Nephron (organoid): ENCODE measurements around the gene PHF19.

Experiments
- H3K27ac Mint-ChIP-seq, 3 experiments: 2 replicates each; pipeline ENCODE4 v1.8.0; 2020; ENCODE audit warnings: mixed read lengths in 3 of 3, mild to moderate bottlenecking in 2 of 3, moderate library complexity in 1 of 3
- H3K27me3 Mint-ChIP-seq: 2 replicates; pipeline ENCODE4 v1.8.0; 2021; ENCODE audit warnings: low read depth, mild to moderate bottlenecking, moderate library complexity, mixed read lengths
- H3K36me3 Mint-ChIP-seq: 2 replicates; pipeline ENCODE4 v1.8.0; 2020; ENCODE audit warnings: low read depth, mixed read lengths
- H3K4me1 Mint-ChIP-seq: 2 replicates; pipeline ENCODE4 v1.8.0; 2020; ENCODE audit warnings: mixed read lengths
- H3K4me3 Mint-ChIP-seq, 3 experiments: 2 replicates each; pipeline ENCODE4 v1.8.0; 2020; ENCODE audit warnings: mild to moderate bottlenecking in 3 of 3, mixed read lengths in 3 of 3, moderate library complexity in 2 of 3
- H3K9me3 Mint-ChIP-seq: 2 replicates; pipeline ENCODE4 v1.8.0; 2020; ENCODE audit warnings: mixed read lengths
- TF ChIP-seq, protein P1 (sequence below), 3 experiments: fragments of 200-600 bp; sonication (generic); IDR thresholded peaks; one replicate each; pipeline ENCODE4 v1.5.0; 2021; ENCODE audit warnings: antibody characterized with exemption in 3 of 3; ENCODE audit not compliant: unreplicated experiment in 3 of 3

PHF19 gene

DNA sequence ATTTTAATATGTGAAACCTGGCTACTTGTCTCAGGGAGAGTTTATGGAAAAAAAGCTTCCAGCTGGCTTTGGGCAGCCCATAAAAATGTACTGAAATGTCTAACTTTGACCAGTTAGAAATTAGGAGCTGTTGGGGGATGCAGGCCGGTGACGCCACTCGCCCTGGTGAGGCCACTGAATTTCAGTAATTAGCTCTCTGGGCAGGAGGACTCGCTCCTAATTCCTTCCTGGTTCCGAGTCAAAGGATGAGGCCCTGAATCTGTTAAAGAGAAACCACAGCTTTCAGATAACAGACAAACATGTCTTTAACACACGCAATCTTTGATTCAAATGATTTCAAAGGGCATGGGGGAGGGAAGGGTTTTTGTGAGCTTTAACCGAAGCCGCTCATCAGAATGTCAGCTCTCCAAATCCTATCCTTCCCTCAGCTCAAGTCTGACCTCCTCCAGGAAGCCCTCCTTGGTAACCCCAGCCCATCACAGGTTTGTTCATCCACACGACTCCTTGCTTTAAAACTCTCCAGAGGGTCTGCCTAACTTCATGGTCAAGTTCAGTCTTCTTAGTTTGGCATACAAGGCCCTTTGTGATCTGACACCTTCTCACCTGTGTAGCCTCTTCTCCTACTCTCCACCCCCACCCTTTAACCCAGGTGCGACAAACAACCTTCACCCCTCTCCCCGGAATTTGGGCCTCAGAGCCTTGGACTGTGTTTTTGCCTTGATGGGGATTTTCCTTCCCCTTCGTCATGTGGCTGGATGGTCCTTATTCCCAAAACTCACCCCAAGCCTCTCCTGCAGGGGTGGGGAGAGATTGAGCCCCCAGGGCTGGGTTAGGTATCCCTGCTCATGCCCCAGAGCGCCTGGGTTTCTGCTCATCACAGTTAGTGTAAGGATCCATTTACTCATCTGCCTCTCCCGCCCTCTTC is 13.6 kb upstream of the PHF19 start:
- Mint-ChIP-seq H3K36me3 (no peaks in the 10 kb centered on the region), H3K27ac (peak overlapping the region; percentile 36 to 76 (median 48)), H3K4me3 (no peak overlapping the region), H3K27me3 (peaks cover 4% of the 10 kb centered on the region), H3K9me3 (no peaks in the 10 kb centered on the region), H3K4me1 (peaks cover 28% of the 10 kb centered on the region)
- TF ChIP-seq, protein P1, sequence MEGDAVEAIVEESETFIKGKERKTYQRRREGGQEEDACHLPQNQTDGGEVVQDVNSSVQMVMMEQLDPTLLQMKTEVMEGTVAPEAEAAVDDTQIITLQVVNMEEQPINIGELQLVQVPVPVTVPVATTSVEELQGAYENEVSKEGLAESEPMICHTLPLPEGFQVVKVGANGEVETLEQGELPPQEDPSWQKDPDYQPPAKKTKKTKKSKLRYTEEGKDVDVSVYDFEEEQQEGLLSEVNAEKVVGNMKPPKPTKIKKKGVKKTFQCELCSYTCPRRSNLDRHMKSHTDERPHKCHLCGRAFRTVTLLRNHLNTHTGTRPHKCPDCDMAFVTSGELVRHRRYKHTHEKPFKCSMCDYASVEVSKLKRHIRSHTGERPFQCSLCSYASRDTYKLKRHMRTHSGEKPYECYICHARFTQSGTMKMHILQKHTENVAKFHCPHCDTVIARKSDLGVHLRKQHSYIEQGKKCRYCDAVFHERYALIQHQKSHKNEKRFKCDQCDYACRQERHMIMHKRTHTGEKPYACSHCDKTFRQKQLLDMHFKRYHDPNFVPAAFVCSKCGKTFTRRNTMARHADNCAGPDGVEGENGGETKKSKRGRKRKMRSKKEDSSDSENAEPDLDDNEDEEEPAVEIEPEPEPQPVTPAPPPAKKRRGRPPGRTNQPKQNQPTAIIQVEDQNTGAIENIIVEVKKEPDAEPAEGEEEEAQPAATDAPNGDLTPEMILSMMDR (IDR thresholded peaks at IDR 0.05; ENCODE audit: unreplicated experiment in 3 of 3): no peak

- peak overlapping the region in 2 of 3 experiments; percentile 36 to 76 for H3K27ac Mint-ChIP-seq
- H3K9me3 Mint-ChIP-seq: no peaks in the 10 kb centered on the region
- no peaks in the 10 kb centered on the region for H3K36me3 Mint-ChIP-seq
- H3K27me3 Mint-ChIP-seq: peaks cover 4% of the 10 kb centered on the region
- H3K4me1 Mint-ChIP-seq: peaks cover 28% of the 10 kb centered on the region
- TF ChIP-seq, protein P1 (IDR thresholded peaks at IDR 0.05; ENCODE audit: unreplicated experiment in 3 of 3): no peak
- no peak overlapping the region for H3K4me3 Mint-ChIP-seq
Observed at GRCh38 chr9:120889606-120890271, 12.8 kb upstream of the PHF19 start.

- no peak overlapping the region for H3K4me3 Mint-ChIP-seq
- H3K27me3 Mint-ChIP-seq: peaks cover 7% of the 10 kb centered on the region
- TF ChIP-seq, protein P1 (IDR thresholded peaks at IDR 0.05; ENCODE audit: unreplicated experiment in 3 of 3): no peak
- no peaks in the 10 kb centered on the region for H3K36me3 Mint-ChIP-seq
- peaks cover 27% of the 10 kb centered on the region for H3K4me1 Mint-ChIP-seq
- H3K9me3 Mint-ChIP-seq: no peaks in the 10 kb centered on the region
- no peak overlapping the region for H3K27ac Mint-ChIP-seq
Observed at GRCh38 chr9:120888626-120889025, 11.6 kb upstream of the PHF19 start.

- H3K4me3 Mint-ChIP-seq: no peak overlapping the region
- H3K4me1 Mint-ChIP-seq: peaks cover 19% of the 10 kb centered on the region
- H3K27me3 Mint-ChIP-seq: peaks cover 7% of the 10 kb centered on the region
- TF ChIP-seq, protein P1 (IDR thresholded peaks at IDR 0.05; ENCODE audit: unreplicated experiment in 3 of 3): no peak
- H3K27ac Mint-ChIP-seq: peak overlapping the region in 1 of 3 experiments; percentile 80
- H3K9me3 Mint-ChIP-seq: no peaks in the 10 kb centered on the region
- H3K36me3 Mint-ChIP-seq: no peaks in the 10 kb centered on the region
Observed at GRCh38 chr9:120886490-120886967, 9.5 kb upstream of the PHF19 start.

- peaks cover 19% of the 10 kb centered on the region for H3K4me1 Mint-ChIP-seq
- H3K27ac Mint-ChIP-seq: peak overlapping the region; percentile 11 to 80 (median 63)
- no peak overlapping the region for H3K4me3 Mint-ChIP-seq
- H3K36me3 Mint-ChIP-seq: no peaks in the 10 kb centered on the region
- TF ChIP-seq, protein P1 (IDR thresholded peaks at IDR 0.05; ENCODE audit: unreplicated experiment in 3 of 3): no peak
- H3K27me3 Mint-ChIP-seq: peaks cover 7% of the 10 kb centered on the region
- no peaks in the 10 kb centered on the region for H3K9me3 Mint-ChIP-seq
Observed at GRCh38 chr9:120885958-120886357, 9.0 kb upstream of the PHF19 start.
